Ovary (tissue), 9 donors: Measurements from ENCODE around the gene ZNF445. TPM values are rescaled to one million over a fixed set of nuclear protein-coding genes. Genes with fewer than 3 reads are reported as not detected.
"Not testable (repeated sequence)": the region's sequence is repeated elsewhere in the genome, so short reads cannot be mapped to it uniquely, and the experiment has no call there.

Experiments
- DNase-seq, 5 donors: peaks; one replicate each; pipeline ENCODE4 v3.0.0-alpha.2; 2019 to 2020
- H3K27ac ChIP-seq, 2 donors: fragments of 200-600 bp; one replicate each; pipeline versions ENCODE4 v1.5.1 to v1.8.0; 2019 to 2022
- H3K27me3 ChIP-seq: fragments of 200-600 bp; one replicate; pipeline ENCODE4 v1.8.0; 2022
- H3K36me3 ChIP-seq: fragments of 200-600 bp; sonication (generic); one replicate; pipeline ENCODE4 v1.5.1; 2019
- H3K4me1 ChIP-seq: one replicate; pipeline ENCODE4 v1.8.1; 2013; ENCODE audit warnings: mild to moderate bottlenecking, moderate library complexity; ENCODE audit not compliant: insufficient read depth
- H3K4me3 ChIP-seq: fragments of 200-600 bp; sonication (generic); one replicate; pipeline ENCODE4 v1.5.1; 2017
- H3K9me3 ChIP-seq, 2 donors: fragments of 200-600 bp in 1 of 2; sonication (generic) in 1 of 2; one replicate each; pipeline versions ENCODE4 v1.5.1 to v1.8.1; 2013 to 2019; ENCODE audit warnings: mild to moderate bottlenecking in 1 of 2, moderate library complexity in 1 of 2
- EP300 ChIP-seq: sonication (generic); formaldehyde crosslinking; IDR thresholded peaks from one replicate; pipeline ENCODE4 v1.6.1; 2017; ENCODE audit warnings: antibody characterized with exemption
- POLR2A ChIP-seq: fragments of 450-650 bp; IDR thresholded peaks from one replicate; pipeline ENCODE4 v1.6.1; 2017; ENCODE audit warnings: antibody characterized with exemption, mild to moderate bottlenecking, moderate library complexity
- WGBS, 3 donors: extraction: QIAGEN DNeasy Blood & Tissue Kit in 1 of 3; methylation state at CpG; one replicate each; pipeline versions ENCODE4 v1.1.5 to v1.1.7; 2013 to 2017; 5-methylcytosine and 5-hydroxymethylcytosine counted together
- intact Hi-C, 4 donors: fragments of 100-400 bp; cut with DNase I; formaldehyde crosslinking; loops; one replicate each; pipeline versions ENCODE4 v1.11.0 to v1.15.1; 2022 to 2023
- polyA plus RNA-seq, 2 donors: library from polyadenylated mRNA; stranded (reverse); fragments of 200-250 nt in 1 of 2; fragments of 350-450 nt in 1 of 2; fragmentation: Illumina TruSeq in 1 of 2; extraction: RNeasy Lipid Tissue Mini Kit (QIAGEN cat#74804) in 1 of 2; gene quantifications; one replicate each; pipeline ENCODE4 v1.2.3, GENCODE V29; 2013 to 2014
- total RNA-seq, 7 donors: library from RNA; depleted of rRNA in 2 of 7; stranded (reverse); fragments of >200 nt in 2 of 7; fragmentation: NEBNext Ultra II Directional in 3 of 7; extraction: Animal tissue kit (Norgen Biotek cat#: 25700) in 3 of 7; gene quantifications; one replicate each; pipeline versions ENCODE4 v1.1.0 to v1.2.4, GENCODE V29; 2016 to 2023
- TF ChIP-seq, protein P1 (sequence below), 3 donors: fragments of 450-650 bp in 2 of 3; fragments of 200-600 bp in 1 of 3; IDR thresholded peaks; one replicate each; pipeline versions ENCODE4 v1.5.1 to v1.8.0; 2016 to 2022; ENCODE audit warnings: antibody characterized with exemption in 3 of 3, mild to moderate bottlenecking in 1 of 3
- donor health status: DM: no; HTN: no; CAD: no; lungs with moderate emphysema.
- donor health status: DM: no; HTN: no; CAD: no.
- donor health status: Bipolar disorder and iron deficiency.
- donor health status: DM: yes; HTN: yes; CAD: no.
- donor health status: DM: no; HTN: no; CAD: no.
- donor health status: DM: yes; HTN: yes; CAD: no.

ZNF445 gene
- total and polyA plus RNA-seq, 9 donors, result 5.2 to 30.3 (median 25.2) TPM

GRCh38 chr3:44501971-44502370 lies 24.5 kb upstream of the ZNF445 start:
- Histone ChIP-seq H3K27me3 (no peaks in the 10 kb centered on the region), H3K27ac (no peak overlapping the region), H3K4me3 (no peak overlapping the region), H3K9me3 (peaks cover 0 to 23% of the 10 kb centered on the region in 2 donors), H3K4me1 (no peaks in the 10 kb centered on the region), H3K36me3 (peaks cover 3% of the 10 kb centered on the region)
- no peak for DNase-seq
- intact Hi-C loops, result no loop called here
- TF ChIP-seq POLR2A (no peak), EP300 (no peak)
- TF ChIP-seq, protein P1, sequence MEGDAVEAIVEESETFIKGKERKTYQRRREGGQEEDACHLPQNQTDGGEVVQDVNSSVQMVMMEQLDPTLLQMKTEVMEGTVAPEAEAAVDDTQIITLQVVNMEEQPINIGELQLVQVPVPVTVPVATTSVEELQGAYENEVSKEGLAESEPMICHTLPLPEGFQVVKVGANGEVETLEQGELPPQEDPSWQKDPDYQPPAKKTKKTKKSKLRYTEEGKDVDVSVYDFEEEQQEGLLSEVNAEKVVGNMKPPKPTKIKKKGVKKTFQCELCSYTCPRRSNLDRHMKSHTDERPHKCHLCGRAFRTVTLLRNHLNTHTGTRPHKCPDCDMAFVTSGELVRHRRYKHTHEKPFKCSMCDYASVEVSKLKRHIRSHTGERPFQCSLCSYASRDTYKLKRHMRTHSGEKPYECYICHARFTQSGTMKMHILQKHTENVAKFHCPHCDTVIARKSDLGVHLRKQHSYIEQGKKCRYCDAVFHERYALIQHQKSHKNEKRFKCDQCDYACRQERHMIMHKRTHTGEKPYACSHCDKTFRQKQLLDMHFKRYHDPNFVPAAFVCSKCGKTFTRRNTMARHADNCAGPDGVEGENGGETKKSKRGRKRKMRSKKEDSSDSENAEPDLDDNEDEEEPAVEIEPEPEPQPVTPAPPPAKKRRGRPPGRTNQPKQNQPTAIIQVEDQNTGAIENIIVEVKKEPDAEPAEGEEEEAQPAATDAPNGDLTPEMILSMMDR (IDR thresholded peaks at IDR 0.05), result no peak
- 97 to 98% (median 98%) methylated on average over 3 of the region's 3 CpGs for WGBS, 3 donors

DNA sequence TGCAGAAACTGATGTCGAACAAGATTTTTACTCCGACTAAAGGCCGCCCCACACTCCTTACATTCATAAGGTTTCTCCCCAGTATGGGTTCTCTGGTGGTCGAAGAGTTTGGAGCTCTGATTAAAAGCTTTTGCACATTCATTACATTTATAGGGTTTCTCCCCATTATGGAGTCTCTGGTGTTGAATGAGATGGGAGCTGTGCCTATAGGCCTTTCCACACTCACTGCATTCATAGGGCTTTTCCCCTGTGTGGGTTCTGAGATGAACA lies 22.4 kb upstream of the ZNF445 start:
- H3K36me3 ChIP-seq, H3K4me1 ChIP-seq, H3K4me3 ChIP-seq, H3K27ac ChIP-seq, DNase-seq, intact Hi-C loops, H3K27me3 ChIP-seq: not testable (repeated sequence)
- H3K9me3 ChIP-seq, result peaks cover 0 to 25% of the 10 kb centered on the region in 2 donors
- WGBS, 3 donors, result 96 to 100% (median 98%) methylated on average over 4 of the region's 4 CpGs

DNA sequence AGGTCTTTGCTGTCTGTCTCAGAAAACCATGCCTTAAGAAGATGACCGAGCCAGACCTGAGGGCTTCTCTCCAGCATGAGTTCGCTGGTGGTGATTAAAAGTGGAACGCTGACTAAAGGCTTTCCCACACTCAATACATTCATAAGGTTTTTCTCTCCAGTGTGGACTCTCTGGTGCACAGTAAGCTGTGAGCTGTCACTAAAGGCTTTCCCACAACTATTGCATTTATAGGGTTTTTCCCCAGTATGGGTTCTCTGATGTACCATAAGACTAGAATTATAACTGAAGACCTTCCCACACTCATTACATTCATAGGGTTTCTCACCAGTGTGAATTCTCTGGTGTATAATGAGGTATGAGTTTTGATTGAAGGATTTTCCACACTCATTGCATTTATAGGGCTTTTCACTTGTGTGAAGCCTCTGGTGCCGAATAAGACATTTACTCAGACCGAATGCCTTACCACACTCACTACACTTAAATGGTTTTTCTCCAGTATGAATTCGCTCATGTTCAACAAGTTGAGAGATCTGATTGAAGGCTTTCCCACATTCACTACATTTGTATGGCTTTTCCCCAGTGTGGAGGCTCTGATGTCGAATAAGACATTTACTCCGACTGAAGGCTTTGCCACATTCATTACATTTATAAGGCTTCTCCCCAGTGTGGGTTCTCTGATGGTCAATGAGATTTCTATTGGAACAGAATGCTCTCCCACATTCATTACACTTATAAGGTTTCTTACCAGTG lies 21.9 kb upstream of the ZNF445 start:
- 98 to 99% (median 98%) methylated on average over 8 of the region's 8 CpGs for WGBS, 3 donors
- TF ChIP-seq EP300 (no peak), POLR2A (no peak)
- TF ChIP-seq, protein P1 (IDR thresholded peaks at IDR 0.05), result no peak
- Histone ChIP-seq H3K9me3 (peaks cover 0 to 25% of the 10 kb centered on the region in 2 donors), H3K27me3 (no peaks in the 10 kb centered on the region), H3K36me3 (peaks cover 3% of the 10 kb centered on the region), H3K4me3 (no peak overlapping the region), H3K27ac (no peak overlapping the region), H3K4me1 (no peaks in the 10 kb centered on the region)
- no peak for DNase-seq
- intact Hi-C loops, result no loop called here

DNA sequence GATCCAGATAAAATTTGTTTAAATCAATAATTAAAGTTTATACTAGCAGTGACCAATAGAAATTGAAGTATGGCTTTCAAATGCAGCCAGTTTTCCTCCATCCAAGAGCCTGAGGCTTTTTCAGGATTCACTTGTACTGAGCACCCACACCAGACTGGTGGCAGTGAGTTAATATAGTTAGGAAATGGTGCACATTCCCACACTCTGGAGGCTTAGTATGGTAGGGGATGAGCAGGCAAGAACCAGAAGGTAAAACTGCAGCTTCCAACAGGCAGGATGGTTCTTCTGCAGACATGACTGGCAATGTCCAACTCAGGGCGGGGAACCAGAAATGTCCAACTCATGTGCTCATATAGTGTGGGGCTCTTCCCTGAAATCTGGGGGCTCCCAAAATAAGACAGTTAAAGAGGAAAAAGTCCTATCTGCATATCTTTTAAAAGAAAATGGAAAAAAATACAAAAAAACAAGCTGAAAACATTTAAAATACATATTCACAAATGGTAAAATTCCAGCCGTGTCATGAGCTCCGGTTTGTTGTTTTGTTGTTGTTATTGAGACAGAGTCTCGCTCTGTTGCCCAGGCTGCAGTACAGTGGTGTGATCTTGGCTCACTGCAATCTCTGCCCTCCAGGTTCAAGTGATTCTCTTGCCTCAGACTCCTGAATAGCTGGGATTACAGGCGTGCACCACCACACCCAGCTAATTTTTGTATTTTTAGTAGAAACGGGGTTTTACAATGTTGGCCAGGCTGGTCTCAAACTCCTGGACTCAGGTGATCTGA lies 18.4 kb upstream of the ZNF445 start:
- TF ChIP-seq POLR2A, result no peak
- TF ChIP-seq EP300, result no peak
- TF ChIP-seq, protein P1 (IDR thresholded peaks at IDR 0.05), result no peak
- no peak for DNase-seq
- intact Hi-C loops, result no loop called here
- peaks cover 3% of the 10 kb centered on the region for H3K36me3 ChIP-seq
- no peaks in the 10 kb centered on the region for H3K4me1 ChIP-seq
- H3K4me3 ChIP-seq, result no peak overlapping the region
- no peak overlapping the region for H3K27ac ChIP-seq
- no peaks in the 10 kb centered on the region for H3K27me3 ChIP-seq
- peaks cover 0 to 28% of the 10 kb centered on the region in 2 donors for H3K9me3 ChIP-seq
- WGBS, 3 donors, result 93 to 96% (median 96%) methylated on average over 6 of the region's 6 CpGs

DNA sequence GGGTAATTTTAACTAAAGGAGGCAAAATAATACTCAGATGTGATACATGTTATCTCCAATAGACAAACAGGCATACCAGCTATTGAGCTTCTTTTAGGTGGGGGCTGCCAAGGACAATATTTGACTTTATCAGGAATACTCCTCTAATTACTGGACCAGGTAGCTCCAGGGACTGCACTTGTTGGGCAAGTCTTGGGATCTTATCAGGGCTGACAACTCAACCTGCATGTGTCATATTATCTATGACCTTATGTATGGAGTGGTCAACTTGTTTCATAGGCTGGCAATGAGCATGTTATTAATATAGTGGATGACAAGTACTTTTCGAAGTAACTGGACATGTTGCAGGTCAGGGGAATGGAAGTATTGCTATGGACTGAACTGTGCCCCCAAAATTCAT lies 15.0 kb upstream of the ZNF445 start:
- no peak for TF ChIP-seq EP300
- TF ChIP-seq POLR2A, result no peak
- TF ChIP-seq, protein P1 (IDR thresholded peaks at IDR 0.05), result no peak
- Histone ChIP-seq H3K27ac (no peak overlapping the region), H3K9me3 (peaks cover 0 to 10% of the 10 kb centered on the region in 2 donors), H3K4me3 (no peak overlapping the region), H3K36me3 (no peaks in the 10 kb centered on the region), H3K4me1 (no peaks in the 10 kb centered on the region), H3K27me3 (no peaks in the 10 kb centered on the region)
- no peak for DNase-seq
- 95 to 100% (median 96%) methylated on average over 1 of the region's 1 CpG for WGBS, 3 donors
- intact Hi-C loops, result no loop called here
